Gastroesophageal sphincter (tissue), 3 donors: ENCODE measurements around the gene CCDC14.

Source experiments
- CTCF ChIP-seq, 4 experiments: fragments of 200-600 bp in 2 of 4; fragments of 450-650 bp in 2 of 4; sonication (generic) in 1 of 4; IDR thresholded peaks; one replicate each; pipeline ENCODE4 v1.5.1; 2017 to 2019; ENCODE audit warnings: antibody characterized with exemption in 4 of 4, mild to moderate bottlenecking in 2 of 4, moderate library complexity in 2 of 4
- EP300 ChIP-seq: sonication (generic); formaldehyde crosslinking; IDR thresholded peaks from one replicate; pipeline ENCODE4 v1.6.1; 2017; ENCODE audit warnings: antibody characterized with exemption, mild to moderate bottlenecking
- POLR2A ChIP-seq, 2 donors: fragments of 450-650 bp; IDR thresholded peaks; one replicate each; pipeline ENCODE4 v1.6.1; 2017; ENCODE audit warnings: antibody characterized with exemption in 2 of 2, mild to moderate bottlenecking in 2 of 2, moderate library complexity in 1 of 2

- no peak for TF ChIP-seq CTCF (IDR thresholded peaks at IDR 0.05)
- TF ChIP-seq EP300 = no peak
- no peak for TF ChIP-seq POLR2A (IDR thresholded peaks at IDR 0.05)
These were observed 83.6 kb downstream of the CCDC14 start for GRCh38 chr3:123877466-123877865.
